GM21447 (cell line): ENCODE data around the gene REM2.
A peak's percentile ranks its signal among the peaks of the same experiment; 100 is the strongest.

Experiments used
- ATAC-seq: cut with Tn5 transposase; IDR thresholded peaks from one replicate; pipeline ENCODE4 v1.9.1; 2021; ENCODE audit not compliant: unreplicated experiment

REM2 gene

GRCh38 chr14:22872033-22872832 is 10.8 kb upstream of the REM2 start:
- ATAC-seq, result peak; percentile 31

- ATAC-seq, result no peak
Observed at GRCh38 chr14:22872833-22873520, 10.0 kb upstream of the REM2 start.

GRCh38 chr14:22875003-22875747 is 7.8 kb upstream of the REM2 start:
- ATAC-seq, result no peak

GRCh38 chr14:22875748-22876319 is 7.2 kb upstream of the REM2 start:
- ATAC-seq, result no peak

GRCh38 chr14:22877000-22877501 is 6.0 kb upstream of the REM2 start:
- no peak for ATAC-seq

- ATAC-seq, result no peak
Observed at GRCh38 chr14:22878271-22879246, 4.5 kb upstream of the REM2 start.

- no peak for ATAC-seq
Observed at GRCh38 chr14:22882064-22882463, 958 bp upstream of the REM2 start.

- no peak for ATAC-seq
Observed at GRCh38 chr14:22882529-22883172, 371 bp upstream of the REM2 start.

- ATAC-seq, result no peak
Observed at GRCh38 chr14:22884076-22884737, 1.2 kb downstream of the REM2 start.

GRCh38 chr14:22884738-22885523 is 1.9 kb downstream of the REM2 start:
- ATAC-seq, result no peak

GRCh38 chr14:22885975-22886374 is 3.0 kb downstream of the REM2 start:
- ATAC-seq, result no peak

GRCh38 chr14:22886500-22887259 is 3.7 kb downstream of the REM2 start:
- peak; percentile 41 for ATAC-seq

GRCh38 chr14:22887260-22887989 is 4.4 kb downstream of the REM2 start:
- peak; percentile 51 for ATAC-seq

- peak; percentile 55 for ATAC-seq
Observed at GRCh38 chr14:22887990-22888378, 5.0 kb downstream of the REM2 start.

GRCh38 chr14:22888662-22889061 is 5.6 kb downstream of the REM2 start:
- ATAC-seq, result peak; percentile 25

GRCh38 chr14:22890416-22890815 is 7.4 kb downstream of the REM2 start:
- no peak for ATAC-seq

GRCh38 chr14:22892488-22892887 is 9.5 kb downstream of the REM2 start:
- no peak for ATAC-seq
